ENCODE data around the gene SMAD1.

Gene SMAD1

DNA sequence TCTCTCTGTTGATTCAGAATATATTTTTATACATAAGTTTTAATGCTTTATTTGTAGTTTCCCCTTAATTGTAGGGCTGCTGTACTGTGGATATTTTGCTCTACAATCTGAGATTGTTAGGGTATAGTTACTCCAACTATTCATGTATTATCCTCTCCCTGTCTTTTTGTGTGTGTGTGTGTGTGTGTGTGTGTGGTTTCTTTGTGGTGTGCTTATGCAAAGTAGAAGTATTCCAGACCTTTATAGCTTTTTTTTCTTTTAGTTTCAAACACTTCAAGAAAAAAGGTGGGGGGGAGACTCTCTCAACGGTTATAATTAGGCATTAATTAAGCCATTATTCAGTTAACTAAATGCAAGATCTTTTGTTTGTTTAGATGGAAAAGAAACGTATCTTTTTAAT, 6.7 kb downstream of the SMAD1 start:
- DNase-seq: no peak

DNA sequence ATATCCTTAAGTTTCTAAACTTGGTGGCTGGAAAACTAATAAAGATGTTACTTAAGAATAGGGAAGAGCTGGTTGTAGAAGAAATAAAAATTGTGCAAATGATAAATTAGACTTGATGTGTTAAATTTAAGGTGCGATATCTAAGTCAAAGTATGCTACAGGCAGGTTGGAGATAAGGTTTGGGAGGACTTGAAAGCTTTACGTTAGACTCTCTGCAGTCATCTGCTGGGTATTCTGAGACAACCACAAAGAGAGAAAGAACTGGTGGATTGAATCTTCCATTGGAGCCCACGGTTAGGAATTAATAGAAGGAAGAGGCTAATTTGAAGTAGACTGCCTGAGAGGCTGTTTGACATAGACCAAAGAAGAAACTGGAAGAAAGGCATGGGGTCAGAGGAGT, 7.9 kb downstream of the SMAD1 start:
- DNase-seq: no peak

DNA sequence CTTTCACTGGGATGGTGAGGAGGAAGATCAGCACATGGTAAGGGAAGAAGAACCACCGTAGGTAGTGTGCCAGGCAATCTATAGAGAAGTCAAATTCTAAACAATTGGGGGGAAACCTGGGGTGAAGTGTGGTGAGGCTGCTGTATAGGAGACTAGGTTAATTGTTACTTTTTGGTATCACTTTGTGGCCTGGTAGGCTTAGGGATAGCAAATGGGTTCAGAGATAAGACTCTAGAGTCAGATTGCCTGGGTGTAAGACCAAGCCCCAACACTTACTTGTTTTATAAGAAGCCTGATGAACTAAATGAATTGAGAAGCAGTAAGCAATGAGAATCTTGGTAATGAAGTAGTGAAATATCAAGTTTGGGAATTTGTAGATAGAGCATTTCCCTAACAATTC, 8.7 kb downstream of the SMAD1 start:
- no peak for DNase-seq

DNA sequence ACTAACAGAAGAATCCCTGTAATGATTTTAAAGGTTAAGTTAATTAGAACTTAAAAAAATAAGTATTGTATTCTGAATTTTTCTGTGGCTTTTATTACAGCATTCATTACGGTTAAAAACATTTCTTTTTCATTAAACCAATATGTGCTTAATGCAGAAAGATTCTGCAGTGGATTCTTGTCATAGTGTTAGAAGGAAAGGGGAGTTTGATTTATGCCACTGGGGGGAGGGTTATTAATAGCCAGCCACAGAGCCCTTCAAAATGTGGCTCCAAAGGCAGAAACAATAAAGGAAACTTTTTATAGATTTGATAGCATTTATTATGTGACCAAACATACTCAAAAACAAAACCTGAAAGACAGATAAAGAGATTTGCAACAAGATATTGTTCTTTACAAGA, 9.1 kb downstream of the SMAD1 start:
- no peak for DNase-seq

DNA sequence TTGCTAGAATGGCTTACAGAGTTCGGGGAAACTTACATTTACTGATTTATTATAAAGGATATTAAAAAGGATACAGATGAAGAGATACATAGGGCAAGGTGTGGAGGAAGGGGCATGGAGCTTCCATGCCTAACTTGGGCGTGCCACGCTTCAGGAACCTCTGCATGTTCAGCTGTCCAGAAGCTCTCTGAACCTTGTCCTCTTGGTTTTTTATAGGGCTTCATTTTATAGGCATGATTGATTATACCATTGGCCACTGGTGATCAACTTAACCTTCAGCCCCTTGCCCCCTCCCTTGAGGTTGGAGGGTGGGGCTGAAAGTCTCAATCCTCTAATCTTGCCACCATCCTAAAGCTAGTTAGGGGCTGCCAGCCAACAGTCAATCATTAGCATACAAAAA, 10.7 kb downstream of the SMAD1 start:
- DNase-seq: no peak

DNA sequence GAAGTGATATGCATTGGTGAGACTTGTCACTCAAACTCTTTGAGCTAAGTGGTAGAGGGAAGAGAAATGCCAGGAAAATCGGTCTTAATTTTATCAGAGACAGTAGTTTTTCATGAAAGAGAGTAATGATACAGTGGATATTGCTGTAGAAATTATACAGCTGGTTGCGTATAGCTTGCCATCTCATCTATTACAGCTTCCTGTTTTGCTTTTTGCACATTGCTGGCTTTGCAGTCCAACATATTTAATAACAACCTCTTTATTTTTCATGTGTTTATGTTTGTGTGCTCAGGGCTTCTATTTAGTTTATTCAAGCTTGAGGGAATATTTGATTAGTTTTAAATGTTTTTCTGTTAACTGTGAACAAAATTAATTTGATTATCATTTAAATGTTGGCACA, 11.5 kb downstream of the SMAD1 start:
- DNase-seq: no peak

DNA sequence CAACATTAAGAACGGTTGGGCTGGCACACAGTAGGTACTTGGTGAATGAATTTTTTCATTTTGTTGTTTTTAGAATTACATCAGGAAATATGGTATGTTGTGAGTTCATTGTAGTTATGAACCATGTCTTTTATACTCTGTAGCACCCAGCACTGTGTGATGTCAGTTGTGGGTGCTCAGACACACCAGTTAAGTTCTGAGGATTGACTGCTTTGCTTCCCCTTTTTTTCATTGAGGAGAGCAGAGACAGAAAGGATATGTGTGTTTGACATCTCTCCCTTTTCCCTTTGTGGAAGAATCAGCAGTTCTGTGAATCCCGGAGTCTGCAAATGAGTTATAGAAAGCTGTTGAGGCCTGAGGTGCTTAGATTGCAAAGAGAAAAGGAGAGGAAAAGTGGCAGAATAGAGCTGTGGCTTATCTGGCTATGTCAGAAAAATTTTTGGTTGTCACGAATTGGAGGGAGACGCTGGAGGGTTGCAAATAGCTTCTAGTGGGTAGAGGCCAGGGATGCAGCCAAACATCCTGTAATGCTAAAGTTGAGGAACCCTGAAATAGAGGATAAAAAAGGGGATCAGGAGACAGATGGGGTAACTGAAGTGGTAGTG, 13.1 kb downstream of the SMAD1 start:
- no peak for DNase-seq

DNA sequence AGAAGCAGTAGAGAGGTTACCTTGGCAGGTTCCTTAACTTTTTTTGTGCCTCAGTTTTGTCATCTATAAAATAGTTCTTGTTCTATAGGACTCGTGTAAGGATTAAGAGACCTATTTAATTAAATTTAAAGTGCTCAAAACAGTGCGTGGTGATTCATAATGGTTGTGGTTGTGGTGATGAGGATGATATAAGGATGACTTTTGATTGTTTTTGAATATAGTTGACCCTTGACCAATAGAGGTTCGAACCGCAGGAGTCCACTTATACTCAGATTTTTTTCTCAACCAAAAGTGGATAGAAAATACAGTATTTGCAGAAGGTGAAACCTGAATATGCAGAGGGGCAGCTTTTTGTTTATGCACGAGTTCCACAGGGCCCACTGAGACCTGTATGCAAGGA, 14.6 kb downstream of the SMAD1 start:
- no peak for DNase-seq

DNA sequence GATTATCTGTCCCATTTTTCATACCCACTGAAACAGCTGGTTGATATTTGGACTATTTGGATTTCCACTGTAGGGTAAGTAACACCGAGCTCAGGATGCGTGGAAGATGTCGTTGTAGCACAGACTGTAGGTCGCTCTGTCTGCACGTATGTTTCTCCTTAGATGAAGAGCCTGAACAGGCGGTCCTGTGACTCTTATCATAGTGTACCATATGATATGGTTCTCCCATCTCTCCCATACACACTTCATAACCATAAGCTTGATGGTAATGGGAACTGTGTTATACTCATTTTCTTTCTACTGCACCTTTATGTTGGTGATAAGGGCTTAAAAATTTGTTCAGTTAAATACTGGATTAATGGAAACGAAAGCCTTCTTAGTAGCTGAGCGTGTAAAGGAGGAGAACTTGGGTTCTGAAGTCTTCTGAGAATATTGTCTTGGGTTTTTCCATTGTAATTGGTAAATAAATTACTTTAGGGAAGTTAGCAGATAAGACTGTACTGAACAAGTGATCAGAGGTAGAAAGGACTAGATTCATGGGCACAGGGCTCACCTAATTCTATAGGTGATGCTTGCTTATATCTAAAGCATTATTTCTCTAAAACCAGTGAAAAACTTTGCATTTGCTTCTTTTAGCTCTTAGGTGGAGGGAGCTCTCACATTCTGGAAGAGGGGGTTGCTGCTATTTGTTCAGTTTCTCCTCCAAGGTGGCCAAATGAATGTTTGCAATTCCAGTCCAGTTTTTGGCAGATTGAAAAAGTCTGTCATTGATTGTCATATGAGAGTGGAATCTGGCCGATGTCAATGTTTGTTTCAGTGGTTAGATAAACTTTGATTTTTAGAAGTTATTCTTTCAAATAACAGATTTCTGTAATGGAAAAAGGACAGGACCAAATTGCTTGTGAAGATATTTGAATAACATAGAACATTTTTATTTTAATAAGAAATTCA, 15.8 kb downstream of the SMAD1 start:
- DNase-seq: no peak

DNA sequence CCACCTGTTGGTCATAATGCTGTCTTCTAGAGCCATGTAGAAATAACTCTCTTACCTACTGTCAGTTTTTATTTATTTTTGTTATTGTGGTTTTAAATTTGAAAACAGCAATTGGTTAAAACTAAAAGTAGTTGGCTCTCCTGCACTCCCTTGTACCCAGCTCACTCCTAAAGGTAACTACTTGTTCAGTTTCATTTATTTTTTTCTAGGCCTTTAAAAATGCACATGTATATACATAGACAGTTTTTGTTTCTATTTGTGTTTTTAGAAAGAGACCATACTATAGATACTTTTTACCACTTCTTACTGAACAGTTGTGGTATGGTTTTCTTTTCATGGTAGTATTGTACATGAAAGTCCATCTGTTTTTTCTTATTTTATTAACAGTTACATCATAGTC, 16.8 kb downstream of the SMAD1 start:
- no peak for DNase-seq

DNA sequence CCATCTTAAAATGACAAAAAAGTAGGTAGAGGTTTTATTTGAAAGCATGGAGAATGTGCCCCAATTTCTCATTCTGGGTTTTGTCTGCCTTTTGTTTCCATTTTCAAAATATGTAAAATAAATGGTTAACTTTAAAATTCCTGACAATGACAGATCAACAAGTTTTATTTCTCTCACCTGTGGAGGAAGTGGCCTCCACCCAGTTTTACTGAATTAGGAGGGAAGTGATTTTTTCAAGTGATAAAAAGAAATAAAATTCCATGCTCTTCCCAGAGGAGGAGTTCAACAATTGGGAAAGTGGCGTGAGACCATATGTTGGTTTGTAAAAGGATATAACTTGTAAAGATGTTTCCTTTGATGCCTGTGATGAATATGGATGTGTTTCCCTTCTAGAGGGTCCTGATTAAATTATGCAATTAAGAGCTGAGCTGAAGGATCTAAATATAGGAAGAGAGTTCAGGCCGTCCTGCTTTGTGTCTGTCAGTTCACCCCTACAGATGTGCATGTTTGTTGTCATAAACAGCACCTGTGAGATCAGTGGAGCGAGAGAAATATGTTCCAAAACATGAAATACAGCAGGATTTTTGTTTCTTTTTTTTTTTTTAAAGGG, 19.5 kb downstream of the SMAD1 start:
- DNase-seq: no peak

DNA sequence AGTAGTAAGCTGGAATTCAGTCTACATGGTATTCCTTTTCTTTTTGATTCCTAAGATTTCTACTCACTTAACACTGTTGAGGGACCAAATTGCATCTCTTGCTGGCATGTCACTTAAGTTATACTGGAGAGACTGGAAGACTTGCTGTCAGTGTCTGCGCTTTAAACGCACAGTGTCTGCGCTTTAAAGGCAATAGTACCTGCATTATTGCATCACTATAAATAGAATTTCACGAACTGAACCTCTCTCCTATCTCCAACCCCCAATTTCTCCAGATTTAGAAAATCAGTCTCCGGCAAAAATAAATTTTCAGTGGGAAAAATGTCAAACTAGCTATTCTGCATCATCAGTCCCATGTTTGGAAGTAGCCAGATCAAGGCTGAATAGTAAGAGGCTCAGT, 21.2 kb downstream of the SMAD1 start:
- DNase-seq: no peak

DNA sequence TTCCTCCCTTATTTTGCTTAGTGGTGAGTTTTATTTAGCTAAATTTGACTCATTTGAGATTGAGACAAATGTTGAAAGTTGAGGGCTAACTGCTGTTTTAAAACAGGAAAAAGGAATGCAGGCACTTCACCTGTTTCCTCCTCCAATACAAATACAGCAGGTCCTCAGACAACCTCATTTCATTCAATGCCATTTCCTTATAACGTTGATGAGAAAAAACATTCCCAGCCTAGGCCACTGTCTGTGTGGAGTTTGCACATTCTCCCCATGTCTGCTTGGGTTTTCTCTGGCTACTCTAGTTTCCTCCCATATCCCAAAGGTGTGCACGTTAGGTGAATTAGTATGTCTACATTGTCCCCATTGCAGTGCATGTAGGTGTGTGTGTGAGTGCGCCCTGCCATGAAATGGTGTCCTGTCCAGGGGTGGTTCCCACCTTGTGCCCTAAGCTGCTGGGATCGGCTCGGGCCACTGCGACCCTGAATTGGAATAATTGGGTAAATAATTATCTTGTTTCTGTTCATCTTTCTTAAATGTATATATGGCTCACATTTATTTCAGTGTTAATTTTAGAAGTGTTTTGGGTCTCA, 21.9 kb downstream of the SMAD1 start:
- DNase-seq: no peak

DNA sequence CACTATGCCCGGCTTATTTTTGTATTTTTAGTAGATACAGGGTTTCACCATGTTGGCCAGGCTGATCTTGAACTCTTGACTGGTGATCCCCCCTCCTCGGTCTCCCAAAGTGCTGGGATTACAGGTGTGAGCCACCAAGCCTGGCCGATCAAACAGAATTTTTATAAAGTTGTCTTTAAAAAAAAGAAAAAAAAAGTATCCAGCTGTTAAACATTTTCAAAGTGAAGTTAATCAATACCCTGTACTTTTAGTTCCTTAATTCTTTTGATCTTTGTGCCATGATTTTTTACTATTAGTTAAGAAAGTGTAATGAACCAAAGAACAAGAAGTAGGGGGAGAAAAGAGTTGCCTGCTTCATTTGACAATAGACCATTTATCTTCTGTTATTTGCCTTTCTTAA, 24.3 kb downstream of the SMAD1 start:
- DNase-seq: no peak

DNA sequence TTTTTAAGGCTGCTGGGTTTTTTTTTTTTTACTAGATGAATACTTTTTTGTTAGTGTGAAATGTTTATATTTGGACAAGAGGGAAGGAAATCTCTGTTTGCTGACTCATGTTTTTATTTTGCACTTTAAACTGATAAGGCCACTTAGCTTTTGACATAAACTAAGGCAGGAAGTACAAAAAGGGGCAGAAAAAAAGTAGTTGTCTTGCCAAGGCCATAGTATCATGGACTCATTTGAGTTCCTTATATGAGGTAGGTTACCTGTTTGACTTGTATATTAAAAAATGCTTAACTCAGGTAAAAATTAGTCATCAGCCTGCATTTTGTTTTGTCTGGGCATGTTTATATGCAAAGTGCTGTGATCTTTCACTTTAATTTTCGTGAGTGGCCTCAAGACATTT, 26.0 kb downstream of the SMAD1 start:
- no peak for DNase-seq

DNA sequence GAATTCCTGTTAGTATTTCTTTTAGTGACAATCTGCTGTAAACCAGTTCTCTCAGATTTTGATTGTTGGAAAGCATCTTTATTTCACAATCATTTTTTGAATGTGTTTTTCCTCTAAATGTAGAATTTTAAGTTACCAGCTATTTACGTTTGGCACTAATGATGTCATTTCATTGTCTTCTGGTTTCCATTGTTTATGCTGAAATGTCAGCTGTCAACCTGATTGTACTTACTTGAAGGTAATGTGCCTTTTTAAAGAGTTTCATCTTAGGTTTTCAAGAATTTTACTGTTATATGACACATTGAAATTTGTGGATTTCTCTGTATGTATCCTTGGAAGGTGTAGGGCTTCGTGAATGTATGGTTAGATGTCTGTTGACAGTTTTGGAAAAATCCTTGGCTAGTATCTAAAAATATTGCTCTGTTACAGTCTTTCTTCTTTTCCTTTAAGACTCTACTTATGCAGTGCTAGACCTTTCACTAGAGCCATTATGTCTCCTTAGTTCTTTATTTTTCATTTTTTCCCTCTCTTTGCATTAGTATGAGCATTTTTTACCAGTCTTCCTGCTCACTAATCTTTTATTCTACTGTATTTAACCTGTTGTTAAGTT, 30.4 kb downstream of the SMAD1 start:
- no peak for DNase-seq

DNA sequence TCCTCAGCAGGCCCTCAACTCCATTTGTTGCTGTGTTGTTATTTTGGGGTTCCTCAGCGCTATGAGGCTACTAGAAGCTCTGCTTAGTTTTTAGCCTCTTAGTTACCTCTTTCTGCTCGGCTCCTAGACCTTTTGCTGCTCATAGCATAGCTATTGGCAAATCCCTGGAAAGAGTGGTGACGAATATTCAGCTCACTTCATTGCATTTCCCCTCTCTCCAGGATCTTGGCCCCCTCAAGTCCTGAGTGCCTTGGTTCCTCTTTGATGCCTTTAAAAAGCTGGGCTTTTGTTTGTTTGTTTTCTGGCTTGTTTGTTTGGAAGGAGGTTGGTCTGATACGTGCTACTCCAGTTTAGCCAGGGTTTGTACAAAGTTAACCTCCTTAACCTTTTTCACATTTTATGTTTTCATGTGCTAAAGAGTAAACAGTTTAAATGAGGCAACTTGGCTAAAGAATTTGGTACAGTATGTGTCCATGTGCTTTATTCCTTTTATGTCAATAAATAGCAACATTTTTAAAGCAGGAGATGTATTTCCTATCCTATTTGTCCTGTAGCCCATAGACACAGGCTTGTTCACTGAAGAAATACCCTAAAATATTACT, 31.5 kb downstream of the SMAD1 start:
- no peak for DNase-seq

DNA sequence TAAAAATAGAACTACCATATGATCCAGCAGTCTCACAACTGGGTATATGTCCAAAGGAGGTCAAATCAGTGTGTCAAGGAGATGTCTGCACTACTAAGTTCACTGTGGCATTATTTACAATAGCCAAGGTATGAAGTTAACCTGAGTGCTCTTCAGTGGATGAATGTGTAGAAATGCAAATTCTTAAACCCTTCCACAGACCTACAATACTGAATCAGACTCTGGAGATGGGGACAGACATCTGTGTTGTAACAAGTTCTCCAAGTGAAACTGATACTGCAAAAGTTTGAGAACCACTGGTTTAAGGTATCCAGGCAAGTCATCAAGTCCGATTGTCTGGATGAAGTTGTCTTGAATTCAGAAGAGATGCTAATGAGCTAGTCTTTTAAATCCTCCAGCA, 38.5 kb downstream of the SMAD1 start:
- DNase-seq: no peak

DNA sequence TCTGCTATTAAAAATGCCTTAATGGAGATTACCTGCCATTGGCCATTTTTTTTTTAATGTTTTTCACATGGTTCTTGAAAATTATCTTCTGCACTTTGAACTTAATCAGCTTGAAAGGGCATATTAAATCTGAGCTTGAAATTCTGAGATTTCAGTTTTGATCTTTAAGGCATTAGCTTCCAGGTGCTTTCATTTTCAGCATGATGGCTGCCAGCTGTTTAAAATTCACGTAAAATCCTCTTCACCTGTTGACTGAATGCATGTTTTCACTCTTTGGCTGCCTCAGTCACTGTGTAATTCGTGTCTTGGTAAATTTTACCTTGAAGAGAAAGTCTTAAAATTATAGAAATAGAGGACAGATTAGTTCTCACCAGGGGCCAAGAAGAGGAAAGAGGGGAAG, 39.6 kb downstream of the SMAD1 start:
- DNase-seq: no peak

DNA sequence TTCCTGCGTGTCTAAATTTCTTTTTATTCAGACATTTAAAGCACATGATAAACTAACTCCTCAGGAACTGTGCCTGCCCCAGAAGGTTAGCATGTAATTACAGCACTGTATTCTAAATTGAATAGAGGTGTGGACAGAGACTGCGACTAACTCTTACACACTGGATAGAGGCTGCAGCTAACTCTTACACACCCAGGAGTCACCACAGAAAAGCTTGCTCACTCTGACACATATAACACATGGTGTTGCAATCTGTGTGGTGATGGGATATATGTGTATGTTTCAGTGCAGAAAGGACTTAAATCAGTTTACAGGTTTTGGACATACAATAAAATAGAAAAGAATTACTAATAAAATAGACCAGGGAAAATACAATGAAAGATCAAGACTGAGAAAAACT, 41.5 kb downstream of the SMAD1 start:
- no peak for DNase-seq

DNA sequence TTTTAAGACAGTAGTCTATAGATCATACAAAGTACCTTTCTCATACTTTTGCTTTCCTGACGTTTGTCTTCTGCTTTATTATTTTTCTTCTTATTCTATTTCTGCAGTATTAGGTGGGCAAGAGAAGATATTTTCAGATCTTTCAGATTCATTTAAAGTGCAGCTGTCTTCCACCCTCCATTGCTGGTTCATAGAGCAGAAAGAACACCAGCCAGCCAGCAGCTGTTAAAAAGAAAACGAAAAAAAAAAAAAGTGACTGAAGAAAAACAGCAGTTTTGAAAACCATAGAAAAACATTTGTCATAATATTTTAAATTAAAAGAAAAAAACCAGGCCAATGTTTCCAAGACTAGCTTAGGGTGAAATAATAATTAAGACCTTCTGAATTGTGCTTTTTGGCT, 42.9 kb downstream of the SMAD1 start:
- no peak for DNase-seq
